HG03469 (cell line): ENCODE results near the gene BCL2L15.

ENCODE experiments used
- ATAC-seq: cut with Tn5 transposase; IDR thresholded peaks from one replicate; pipeline ENCODE4 v1.9.1; 2021; ENCODE audit warnings: mild to moderate bottlenecking, moderate library complexity, moderate number of reproducible peaks; ENCODE audit not compliant: unreplicated experiment

The BCL2L15 gene

GRCh38 chr1:113887402-113888175 lies at the start of gene BCL2L15:
BCL2L15 (minus strand) TSS chr1:113887581; CDS start chr1:113887375, 206 bp downstream.
- no peak for ATAC-seq

DNA sequence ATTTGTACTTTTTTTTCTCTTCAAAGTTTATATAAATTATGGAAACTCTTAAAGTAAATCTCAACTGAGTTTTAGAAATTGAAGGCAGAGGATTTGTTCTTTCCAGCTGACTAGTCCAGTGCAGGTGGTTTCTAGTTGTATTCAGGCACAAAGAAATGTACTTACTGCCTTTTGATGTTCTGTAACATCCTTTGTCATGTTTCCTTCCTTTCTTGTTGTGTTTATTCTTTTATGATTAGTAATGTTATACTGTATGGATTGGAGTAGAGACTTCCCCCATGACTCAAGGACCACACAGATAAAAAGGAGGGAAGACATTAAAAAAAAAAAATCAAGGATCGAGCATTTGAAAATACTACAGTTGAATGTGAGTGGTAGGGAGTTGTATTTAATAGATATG lies 49.8 kb upstream of the BCL2L15 start:
- no peak for ATAC-seq

- no peak for ATAC-seq
Measured at GRCh38 chr1:113935970-113936369, 48.6 kb upstream of the BCL2L15 start.

- no peak for ATAC-seq
Measured at GRCh38 chr1:113935176-113935575, 47.8 kb upstream of the BCL2L15 start.

- ATAC-seq, result no peak
Measured at GRCh38 chr1:113934511-113935055, 47.2 kb upstream of the BCL2L15 start.

DNA sequence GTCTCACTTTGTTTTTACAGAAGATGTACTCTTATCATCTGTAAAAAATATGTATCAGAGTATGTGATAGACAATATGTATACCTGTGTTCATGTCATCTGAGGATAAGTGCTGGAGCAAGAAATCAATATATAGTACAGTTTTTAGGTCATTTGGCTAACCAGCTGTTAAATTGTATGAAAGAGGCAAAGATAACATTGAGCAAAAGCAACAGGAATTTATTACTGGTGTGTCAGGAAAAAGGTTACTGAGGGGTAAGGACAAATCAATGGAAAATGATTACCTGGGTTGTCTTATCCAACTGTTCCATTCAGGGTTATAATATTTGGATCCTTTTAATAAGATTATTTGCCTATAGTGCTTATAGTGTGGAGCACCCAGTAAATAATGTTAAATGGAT lies 46.6 kb upstream of the BCL2L15 start:
- ATAC-seq, result no peak

DNA sequence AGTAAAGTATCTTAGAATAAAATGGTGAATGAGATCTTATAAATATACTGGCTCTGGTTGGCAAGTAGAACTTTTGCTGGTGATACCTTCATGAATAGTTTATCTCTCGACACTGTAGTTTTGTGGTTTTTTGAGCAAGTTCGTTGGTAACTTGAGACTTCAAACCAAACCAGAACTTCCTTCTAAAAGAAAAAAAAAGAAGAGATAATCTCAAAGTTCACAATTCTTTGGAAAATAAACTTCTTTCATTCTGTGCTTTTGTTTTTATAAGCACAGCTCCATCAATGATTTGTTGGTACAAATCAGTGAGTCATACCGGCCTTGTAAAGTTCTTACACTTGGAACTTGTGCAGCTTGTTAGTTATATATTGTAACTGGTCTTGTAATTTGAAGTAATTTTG lies 44.1 kb upstream of the BCL2L15 start:
- no peak for ATAC-seq

GRCh38 chr1:113930499-113931161 lies 43.2 kb upstream of the BCL2L15 start:
- ATAC-seq, result peak; percentile 14

GRCh38 chr1:113929750-113930498 lies 42.5 kb upstream of the BCL2L15 start:
- ATAC-seq, result peak; percentile 24

- peak; percentile 50 for ATAC-seq
Measured at GRCh38 chr1:113928941-113929749, 41.8 kb upstream of the BCL2L15 start, which contains the start of gene HIPK1. HIPK1 (plus strand) TSS chr1:113929324.

- no peak for ATAC-seq
Measured at GRCh38 chr1:113928187-113928930, 41.0 kb upstream of the BCL2L15 start.

DNA sequence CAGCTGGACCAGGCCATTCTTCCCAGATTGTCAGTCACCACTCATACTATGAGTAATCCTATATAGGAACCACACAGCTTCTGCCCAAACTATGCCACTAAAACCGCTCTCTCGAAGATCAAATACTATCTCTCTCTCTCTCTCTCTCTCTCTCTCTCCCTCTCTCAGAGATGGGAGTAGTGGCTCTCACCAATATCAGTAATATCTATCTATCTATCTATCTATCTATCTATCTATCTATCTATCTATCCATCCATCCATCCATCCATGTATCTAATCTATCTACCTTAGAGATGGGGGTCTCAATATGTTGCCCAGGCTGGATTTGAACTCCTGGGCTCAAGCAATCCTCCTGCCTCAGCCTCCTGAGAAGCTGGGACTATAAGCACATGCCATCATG lies 37.1 kb upstream of the BCL2L15 start:
- no peak for ATAC-seq

- ATAC-seq, result no peak
Measured at GRCh38 chr1:113922957-113923356, 35.6 kb upstream of the BCL2L15 start.

DNA sequence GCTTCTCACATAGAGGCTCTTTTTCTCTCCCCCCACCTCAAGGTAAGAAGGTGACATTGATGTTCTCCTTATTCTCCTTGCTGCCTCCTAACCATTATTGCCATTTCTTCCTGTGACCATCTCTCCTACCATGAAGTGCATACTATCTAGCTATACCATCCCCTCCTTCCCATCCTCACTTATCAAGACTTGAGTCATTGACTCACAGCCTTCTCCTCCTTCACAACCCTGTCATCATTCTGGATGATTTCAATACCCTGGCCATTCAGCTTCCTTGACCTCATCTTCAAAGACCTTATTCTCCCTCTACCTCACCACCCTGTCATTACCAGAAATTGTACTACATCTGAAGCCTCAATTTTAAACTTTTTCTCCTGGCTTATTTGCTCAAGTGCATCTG lies 30.9 kb upstream of the BCL2L15 start:
- no peak for ATAC-seq

- ATAC-seq, result no peak
Measured at GRCh38 chr1:113917400-113918082, 30.2 kb upstream of the BCL2L15 start.

DNA sequence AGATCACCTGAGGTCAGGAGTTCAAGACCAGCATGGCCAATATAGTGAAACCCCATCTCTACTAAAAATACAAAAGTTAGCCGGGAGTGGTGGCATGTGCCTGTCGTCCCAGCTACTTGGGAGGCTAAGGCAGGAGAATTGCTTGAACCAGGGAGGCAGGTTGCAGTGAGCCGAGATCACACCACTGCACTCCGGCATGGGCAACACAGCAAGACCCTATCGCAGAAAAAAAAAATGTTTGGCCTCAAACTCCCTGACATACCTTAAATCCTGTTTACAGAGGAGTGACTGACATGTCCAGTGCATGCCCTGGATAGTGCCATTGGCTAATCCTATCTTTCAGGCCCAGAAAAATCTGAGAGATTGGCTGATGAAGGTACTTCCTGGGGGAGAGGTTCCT lies 29.6 kb upstream of the BCL2L15 start:
- ATAC-seq, result no peak

- ATAC-seq, result no peak
Measured at GRCh38 chr1:113913887-113914664, 26.7 kb upstream of the BCL2L15 start.

- ATAC-seq, result no peak
Measured at GRCh38 chr1:113913312-113913668, 25.9 kb upstream of the BCL2L15 start.
